ENCODE data around the gene MAPK7.
A peak's percentile ranks its signal among the peaks of the same experiment; 100 is the strongest.

Gene MAPK7

DNA sequence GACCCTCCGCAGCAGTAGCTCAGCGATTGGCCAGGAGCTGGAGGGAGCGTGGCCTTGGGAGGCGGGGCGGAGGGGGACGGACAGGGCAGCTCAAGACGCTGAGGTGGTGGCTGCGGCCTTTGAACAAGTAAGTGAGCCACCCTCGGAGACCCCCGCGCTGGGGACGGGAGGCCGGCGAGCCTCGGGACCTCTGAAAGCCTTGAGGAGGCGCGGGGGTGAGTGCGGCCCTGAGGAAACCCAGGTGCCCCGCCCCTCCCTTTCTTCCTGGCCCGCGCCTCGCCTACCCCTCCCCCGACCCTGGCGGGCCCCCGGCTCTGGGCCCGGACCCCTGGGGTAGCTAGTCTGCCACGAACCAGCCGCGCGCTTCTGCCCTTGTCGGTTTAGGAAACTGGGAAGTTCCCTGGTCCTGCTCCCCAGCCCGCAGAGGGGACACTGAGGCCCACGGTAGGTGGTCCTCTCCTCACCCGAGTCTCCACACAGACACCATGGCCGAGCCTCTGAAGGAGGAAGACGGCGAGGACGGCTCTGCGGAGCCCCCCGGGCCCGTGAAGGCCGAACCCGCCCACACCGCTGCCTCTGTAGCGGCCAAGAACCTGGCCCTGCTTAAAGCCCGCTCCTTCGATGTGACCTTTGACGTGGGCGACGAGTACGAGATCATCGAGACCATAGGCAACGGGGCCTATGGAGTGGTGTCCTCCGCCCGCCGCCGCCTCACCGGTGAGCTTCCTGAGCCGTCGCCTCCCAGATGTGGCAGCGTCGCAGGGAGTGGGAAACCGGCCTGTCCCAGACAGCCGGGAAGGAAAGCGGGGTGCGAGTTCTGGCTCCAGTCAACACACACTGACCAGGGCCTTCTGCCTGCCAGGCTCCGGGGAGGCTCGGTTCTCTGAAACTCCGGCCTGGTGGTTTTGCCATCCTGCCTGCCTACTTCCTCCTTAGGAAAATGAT lies at the start of gene MAPK7:
MAPK7 (plus strand) TSS at position 83 of the 945 bp plus-strand sequence; CDS start at position 486, 403 bp downstream.
- H3K4me3 ChIP-seq (replicated peaks in 1 of 2; ENCODE audit: low read depth in 2 of 2, low read length in 2 of 2): peak within 1 kb of the TSS; percentile 85 to 94
- TF ChIP-seq, protein P1, sequence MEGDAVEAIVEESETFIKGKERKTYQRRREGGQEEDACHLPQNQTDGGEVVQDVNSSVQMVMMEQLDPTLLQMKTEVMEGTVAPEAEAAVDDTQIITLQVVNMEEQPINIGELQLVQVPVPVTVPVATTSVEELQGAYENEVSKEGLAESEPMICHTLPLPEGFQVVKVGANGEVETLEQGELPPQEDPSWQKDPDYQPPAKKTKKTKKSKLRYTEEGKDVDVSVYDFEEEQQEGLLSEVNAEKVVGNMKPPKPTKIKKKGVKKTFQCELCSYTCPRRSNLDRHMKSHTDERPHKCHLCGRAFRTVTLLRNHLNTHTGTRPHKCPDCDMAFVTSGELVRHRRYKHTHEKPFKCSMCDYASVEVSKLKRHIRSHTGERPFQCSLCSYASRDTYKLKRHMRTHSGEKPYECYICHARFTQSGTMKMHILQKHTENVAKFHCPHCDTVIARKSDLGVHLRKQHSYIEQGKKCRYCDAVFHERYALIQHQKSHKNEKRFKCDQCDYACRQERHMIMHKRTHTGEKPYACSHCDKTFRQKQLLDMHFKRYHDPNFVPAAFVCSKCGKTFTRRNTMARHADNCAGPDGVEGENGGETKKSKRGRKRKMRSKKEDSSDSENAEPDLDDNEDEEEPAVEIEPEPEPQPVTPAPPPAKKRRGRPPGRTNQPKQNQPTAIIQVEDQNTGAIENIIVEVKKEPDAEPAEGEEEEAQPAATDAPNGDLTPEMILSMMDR (IDR thresholded peaks at IDR 0.05; ENCODE audit: low read depth, low read length): no peak
- DNase-seq (ENCODE audit: low read depth in 2 of 2): no peak

DNA sequence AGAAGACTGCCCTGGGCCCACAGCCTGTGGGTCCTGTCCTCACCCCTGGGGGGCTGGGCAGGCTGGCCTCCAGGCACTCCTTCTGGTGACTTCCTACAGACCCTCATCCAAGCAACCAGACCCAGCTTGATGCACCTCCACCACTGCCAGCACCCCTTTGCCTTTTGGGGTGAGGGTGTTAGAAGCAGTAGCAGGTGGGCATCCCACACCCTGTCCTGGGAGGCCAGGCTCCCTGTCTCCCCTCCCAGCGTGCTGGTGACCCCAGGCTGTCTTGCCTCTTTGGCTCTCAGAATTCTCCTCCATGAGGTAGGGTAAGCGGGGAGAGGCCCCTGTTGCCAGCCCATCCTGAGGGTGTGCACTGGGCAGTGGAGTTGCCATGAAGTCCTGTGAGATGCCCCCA lies 49.2 kb upstream of the MAPK7 start:
- DNase-seq (ENCODE audit: low read depth in 2 of 2): no peak
- TF ChIP-seq, protein P1 (IDR thresholded peaks at IDR 0.05; ENCODE audit: low read depth, low read length): no peak
- H3K4me3 ChIP-seq (replicated peaks in 1 of 2; ENCODE audit: low read depth in 2 of 2, low read length in 2 of 2): no peak overlapping the region

DNA sequence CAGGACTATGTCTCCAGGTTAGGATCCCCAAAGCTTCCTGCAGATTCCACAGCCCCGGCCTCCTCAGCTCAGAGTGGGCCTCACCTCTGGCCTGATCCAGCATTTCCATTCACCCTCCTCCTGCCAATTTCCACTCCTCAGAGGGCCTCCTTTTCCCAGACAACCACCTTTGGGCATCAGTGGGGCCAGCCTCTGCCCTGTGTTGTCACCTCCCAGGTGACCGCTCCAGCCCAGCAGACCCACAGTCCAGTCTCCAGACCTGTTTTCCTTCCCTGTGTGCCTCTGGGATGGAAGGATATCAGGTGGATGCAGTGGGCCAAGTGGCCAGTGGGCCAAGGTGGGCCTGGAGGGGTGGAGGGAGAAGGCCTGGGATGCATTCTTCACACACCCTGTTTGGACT lies 48.5 kb upstream of the MAPK7 start:
- DNase-seq (ENCODE audit: low read depth in 2 of 2): no peak
- TF ChIP-seq, protein P1 (IDR thresholded peaks at IDR 0.05; ENCODE audit: low read depth, low read length): no peak
- H3K4me3 ChIP-seq (replicated peaks in 1 of 2; ENCODE audit: low read depth in 2 of 2, low read length in 2 of 2): no peak overlapping the region

DNA sequence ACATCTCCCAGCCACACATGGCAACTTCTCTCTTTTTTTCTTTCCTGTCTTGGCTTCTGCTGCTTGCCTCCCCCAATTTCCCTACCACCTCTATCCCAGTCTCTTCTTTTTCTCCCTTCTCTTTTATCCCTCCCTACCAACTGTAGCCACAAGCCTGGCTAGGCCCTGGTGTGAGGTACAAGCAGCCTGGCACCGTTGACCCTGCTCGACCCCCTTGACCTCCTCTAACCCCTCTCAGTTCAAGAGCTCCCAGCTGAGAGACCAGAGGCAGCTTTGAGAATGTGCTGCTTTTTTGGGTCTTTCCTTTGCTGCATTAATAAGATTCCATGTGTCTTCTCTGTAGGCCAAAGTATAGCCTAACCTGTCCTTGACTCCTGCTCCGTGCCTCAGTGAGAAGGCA lies 48.0 kb upstream of the MAPK7 start:
- TF ChIP-seq, protein P1 (IDR thresholded peaks at IDR 0.05; ENCODE audit: low read depth, low read length): no peak
- DNase-seq (ENCODE audit: low read depth in 2 of 2): no peak
- H3K4me3 ChIP-seq (replicated peaks in 1 of 2; ENCODE audit: low read depth in 2 of 2, low read length in 2 of 2): no peak overlapping the region

DNA sequence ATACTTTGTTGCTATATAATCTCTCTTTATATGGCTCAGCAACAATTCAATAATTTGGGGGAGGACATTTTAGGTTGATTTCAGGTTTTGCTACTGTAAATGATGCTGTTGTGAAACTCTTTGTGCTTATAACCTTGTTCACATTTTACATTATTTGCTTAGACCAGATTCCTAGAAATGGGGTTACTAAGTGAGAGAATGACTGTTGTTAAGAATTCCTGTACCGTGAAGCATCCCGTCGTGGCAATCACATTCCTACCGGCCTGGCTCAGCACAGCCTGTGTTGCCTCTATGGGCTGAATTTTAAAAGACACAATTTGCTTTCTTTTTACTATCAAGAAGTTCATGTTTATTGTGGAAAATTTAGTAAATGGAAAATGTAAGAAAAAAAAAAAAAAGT lies 47.2 kb upstream of the MAPK7 start:
- H3K4me3 ChIP-seq (replicated peaks in 1 of 2; ENCODE audit: low read depth in 2 of 2, low read length in 2 of 2): no peak overlapping the region
- TF ChIP-seq, protein P1 (IDR thresholded peaks at IDR 0.05; ENCODE audit: low read depth, low read length): no peak
- peak; percentile 71 to 89 for DNase-seq (ENCODE audit: low read depth in 2 of 2)

DNA sequence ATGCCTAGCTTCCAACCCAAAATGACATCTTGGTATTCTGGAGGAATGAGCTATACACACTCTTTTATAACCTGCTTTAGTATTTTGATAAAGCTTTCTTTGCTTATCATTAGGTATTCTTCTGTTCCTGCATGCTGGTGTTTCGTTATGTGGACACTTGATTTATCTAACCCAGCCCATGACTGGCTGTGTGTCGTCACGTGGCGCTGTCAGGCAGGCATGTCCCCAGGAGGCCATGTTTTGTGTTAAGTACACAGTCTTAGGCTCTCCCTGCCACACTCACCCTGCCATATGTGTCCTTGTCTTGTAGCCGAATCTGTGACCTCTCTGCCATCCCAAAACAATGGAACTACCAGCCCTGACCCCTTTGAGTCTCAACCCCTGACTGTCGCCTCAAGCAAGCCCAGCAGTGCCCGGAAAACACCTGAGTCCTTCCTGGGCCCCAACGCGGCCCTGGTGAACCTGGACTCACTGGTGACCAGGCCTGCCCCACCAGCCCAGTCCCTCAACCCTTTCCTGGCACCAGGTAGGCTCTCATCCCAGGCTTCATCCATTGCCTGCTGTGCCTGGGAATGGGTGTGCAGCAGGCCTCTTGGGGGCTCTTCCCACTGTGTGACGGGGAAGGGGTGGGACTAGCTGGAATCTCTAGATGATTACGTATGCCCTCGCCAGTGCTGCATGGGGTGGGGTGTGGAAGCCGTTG lies 46.6 kb upstream of the MAPK7 start:
- TF ChIP-seq, protein P1 (IDR thresholded peaks at IDR 0.05; ENCODE audit: low read depth, low read length): no peak
- DNase-seq (ENCODE audit: low read depth in 2 of 2): no peak
- H3K4me3 ChIP-seq (replicated peaks in 1 of 2; ENCODE audit: low read depth in 2 of 2, low read length in 2 of 2): no peak overlapping the region
